ENCODE results near the gene RND2. TPM values are rescaled to one million over a fixed set of nuclear protein-coding genes. Genes with fewer than 3 reads are reported as not detected.

RND2 gene
- total and polyA plus RNA-seq, 4 donors = 1.9 to 2.8 (median 2.2) TPM

GRCh38 chr17:43020030-43020621 lies 4.9 kb upstream of the RND2 start:
- WGBS = 68% methylated on average over 6 of the region's 6 CpGs
- DNase-seq (ENCODE audit: low spot score) = no peak
- H3K36me3 ChIP-seq (ENCODE audit: control insufficient read depth in 4 of 4, insufficient read depth in 3 of 4, low read depth in 1 of 4, low read length in 3 of 4) = peaks cover 0 to 3% (median 0%) of the 10 kb centered on the region in 4 donors
- TF ChIP-seq SP1 (IDR thresholded peaks at IDR 0.05) (peak; percentile 44), ZBTB33 (IDR thresholded peaks at IDR 0.05) (no peak), GABPA (IDR thresholded peaks at IDR 0.05 in 1 of 2, conservative IDR thresholded peaks at IDR 0.05 in 1 of 2) (peak in 1 of 2 donors; percentile 43), RXRA (IDR thresholded peaks at IDR 0.05) (peak; percentile 67 to 71), NR2F2 (IDR thresholded peaks at IDR 0.05) (peak; percentile 89), YY1 (IDR thresholded peaks at IDR 0.05) (no peak)
- peak overlapping the region in 1 of 2 donors; percentile 37 for H3K27ac ChIP-seq (ENCODE audit: low read depth in 1 of 2, low read length in 2 of 2)
- H3K4me3 ChIP-seq (ENCODE audit: low read depth in 1 of 3, low read length in 3 of 3) = no peak overlapping the region
- no peaks in the 10 kb centered on the region for H3K9me3 ChIP-seq (ENCODE audit: control insufficient read depth in 4 of 4, low read length in 3 of 4)
- peaks cover 6 to 35% (median 19%) of the 10 kb centered on the region in 4 donors for H3K4me1 ChIP-seq (ENCODE audit: control insufficient read depth in 4 of 4, insufficient read depth in 4 of 4, low read length in 3 of 4)
- no peak overlapping the region for H3K9ac ChIP-seq (ENCODE audit: low read depth in 1 of 2, low read length in 2 of 2)
- no peaks in the 10 kb centered on the region for H3K27me3 ChIP-seq (ENCODE audit: control insufficient read depth in 4 of 4, insufficient read depth in 4 of 4, low read length in 3 of 4)

- H3K36me3 ChIP-seq (ENCODE audit: control insufficient read depth in 4 of 4, insufficient read depth in 3 of 4, low read depth in 1 of 4, low read length in 3 of 4) = peaks cover 0 to under 1% (median 0%) of the 10 kb centered on the region in 4 donors
- H3K9ac ChIP-seq (ENCODE audit: low read depth in 1 of 2, low read length in 2 of 2) = no peak overlapping the region
- peaks cover 6 to 32% (median 19%) of the 10 kb centered on the region in 4 donors for H3K4me1 ChIP-seq (ENCODE audit: control insufficient read depth in 4 of 4, insufficient read depth in 4 of 4, low read length in 3 of 4)
- no peak for DNase-seq (ENCODE audit: low spot score)
- H3K9me3 ChIP-seq (ENCODE audit: control insufficient read depth in 4 of 4, low read length in 3 of 4) = no peaks in the 10 kb centered on the region
- 32% methylated on average over 40 of the region's 40 CpGs for WGBS
- H3K27me3 ChIP-seq (ENCODE audit: control insufficient read depth in 4 of 4, insufficient read depth in 4 of 4, low read length in 3 of 4) = no peaks in the 10 kb centered on the region
- no peak for TF ChIP-seq HNF4A (conservative IDR thresholded peaks at IDR 0.05)
- no peak for TF ChIP-seq CTCF (IDR thresholded peaks at IDR 0.05; ENCODE audit: low read depth, low read length, missing input control)
- no peak for TF ChIP-seq EGR1 (IDR thresholded peaks at IDR 0.05; ENCODE audit: low read depth in 2 of 2)
- TF ChIP-seq SP1 (IDR thresholded peaks at IDR 0.05) = no peak
- no peak for TF ChIP-seq RAD21 (IDR thresholded peaks at IDR 0.05)
- TF ChIP-seq, protein P1, sequence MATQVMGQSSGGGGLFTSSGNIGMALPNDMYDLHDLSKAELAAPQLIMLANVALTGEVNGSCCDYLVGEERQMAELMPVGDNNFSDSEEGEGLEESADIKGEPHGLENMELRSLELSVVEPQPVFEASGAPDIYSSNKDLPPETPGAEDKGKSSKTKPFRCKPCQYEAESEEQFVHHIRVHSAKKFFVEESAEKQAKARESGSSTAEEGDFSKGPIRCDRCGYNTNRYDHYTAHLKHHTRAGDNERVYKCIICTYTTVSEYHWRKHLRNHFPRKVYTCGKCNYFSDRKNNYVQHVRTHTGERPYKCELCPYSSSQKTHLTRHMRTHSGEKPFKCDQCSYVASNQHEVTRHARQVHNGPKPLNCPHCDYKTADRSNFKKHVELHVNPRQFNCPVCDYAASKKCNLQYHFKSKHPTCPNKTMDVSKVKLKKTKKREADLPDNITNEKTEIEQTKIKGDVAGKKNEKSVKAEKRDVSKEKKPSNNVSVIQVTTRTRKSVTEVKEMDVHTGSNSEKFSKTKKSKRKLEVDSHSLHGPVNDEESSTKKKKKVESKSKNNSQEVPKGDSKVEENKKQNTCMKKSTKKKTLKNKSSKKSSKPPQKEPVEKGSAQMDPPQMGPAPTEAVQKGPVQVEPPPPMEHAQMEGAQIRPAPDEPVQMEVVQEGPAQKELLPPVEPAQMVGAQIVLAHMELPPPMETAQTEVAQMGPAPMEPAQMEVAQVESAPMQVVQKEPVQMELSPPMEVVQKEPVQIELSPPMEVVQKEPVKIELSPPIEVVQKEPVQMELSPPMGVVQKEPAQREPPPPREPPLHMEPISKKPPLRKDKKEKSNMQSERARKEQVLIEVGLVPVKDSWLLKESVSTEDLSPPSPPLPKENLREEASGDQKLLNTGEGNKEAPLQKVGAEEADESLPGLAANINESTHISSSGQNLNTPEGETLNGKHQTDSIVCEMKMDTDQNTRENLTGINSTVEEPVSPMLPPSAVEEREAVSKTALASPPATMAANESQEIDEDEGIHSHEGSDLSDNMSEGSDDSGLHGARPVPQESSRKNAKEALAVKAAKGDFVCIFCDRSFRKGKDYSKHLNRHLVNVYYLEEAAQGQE (IDR thresholded peaks at IDR 0.05) = no peak
- peak overlapping the region; percentile 70 to 80 for H3K27ac ChIP-seq (ENCODE audit: low read depth in 1 of 2, low read length in 2 of 2)
- peak overlapping the region; percentile 59 to 92 (median 85) for H3K4me3 ChIP-seq (ENCODE audit: low read depth in 1 of 3, low read length in 3 of 3)
Measured at GRCh38 chr17:43020789-43021740, 4.0 kb upstream of the RND2 start.
